ENCODE data around the gene IMP4.
A peak's percentile ranks its signal among the peaks of the same experiment; 100 is the strongest.

Gene IMP4

GRCh38 chr2:130342533-130343275 is at the start of gene IMP4:
IMP4 (plus strand) TSS chr2:130342897; CDS start chr2:130342933, 36 bp downstream.
- TF ChIP-seq, protein P1, sequence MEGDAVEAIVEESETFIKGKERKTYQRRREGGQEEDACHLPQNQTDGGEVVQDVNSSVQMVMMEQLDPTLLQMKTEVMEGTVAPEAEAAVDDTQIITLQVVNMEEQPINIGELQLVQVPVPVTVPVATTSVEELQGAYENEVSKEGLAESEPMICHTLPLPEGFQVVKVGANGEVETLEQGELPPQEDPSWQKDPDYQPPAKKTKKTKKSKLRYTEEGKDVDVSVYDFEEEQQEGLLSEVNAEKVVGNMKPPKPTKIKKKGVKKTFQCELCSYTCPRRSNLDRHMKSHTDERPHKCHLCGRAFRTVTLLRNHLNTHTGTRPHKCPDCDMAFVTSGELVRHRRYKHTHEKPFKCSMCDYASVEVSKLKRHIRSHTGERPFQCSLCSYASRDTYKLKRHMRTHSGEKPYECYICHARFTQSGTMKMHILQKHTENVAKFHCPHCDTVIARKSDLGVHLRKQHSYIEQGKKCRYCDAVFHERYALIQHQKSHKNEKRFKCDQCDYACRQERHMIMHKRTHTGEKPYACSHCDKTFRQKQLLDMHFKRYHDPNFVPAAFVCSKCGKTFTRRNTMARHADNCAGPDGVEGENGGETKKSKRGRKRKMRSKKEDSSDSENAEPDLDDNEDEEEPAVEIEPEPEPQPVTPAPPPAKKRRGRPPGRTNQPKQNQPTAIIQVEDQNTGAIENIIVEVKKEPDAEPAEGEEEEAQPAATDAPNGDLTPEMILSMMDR (IDR thresholded peaks at IDR 0.05) = peak; percentile 36; the same call in 1 of the 2 replicates

DNA sequence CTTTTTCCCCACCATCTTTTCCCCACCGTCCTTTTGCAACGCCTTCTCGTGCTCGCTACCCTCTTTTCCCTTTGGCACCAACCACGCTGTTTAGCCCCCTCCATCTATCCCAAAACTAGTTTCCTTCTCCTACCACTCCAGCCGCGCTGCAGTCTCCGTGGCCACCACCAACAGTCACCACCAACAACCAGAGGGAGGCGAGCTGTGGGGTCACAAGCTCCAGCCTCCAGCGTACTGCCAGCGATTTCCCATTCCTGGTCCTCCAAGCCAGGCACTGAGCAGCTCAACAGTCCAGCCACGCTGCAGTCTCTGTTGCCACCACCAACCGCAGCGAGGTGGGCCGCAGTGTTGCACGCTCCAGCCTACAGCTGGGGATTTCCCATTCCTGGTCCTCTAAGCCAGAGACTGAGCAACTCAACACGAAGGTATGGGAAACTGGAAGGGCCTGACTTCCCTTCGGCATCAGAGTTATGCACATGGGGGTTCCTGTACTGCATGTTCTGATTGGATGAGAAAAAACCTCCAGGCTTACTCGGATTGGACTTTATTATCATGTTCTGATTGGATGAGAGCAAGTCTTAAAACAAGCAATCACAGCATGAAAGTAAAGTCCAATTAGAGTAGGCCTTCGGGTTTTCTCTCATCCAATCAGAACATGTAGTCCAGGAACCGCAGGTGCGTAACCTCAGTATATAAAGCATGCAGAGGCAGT is 42.3 kb upstream of the IMP4 start:
- TF ChIP-seq, protein P1 (IDR thresholded peaks at IDR 0.05) = no peak

DNA sequence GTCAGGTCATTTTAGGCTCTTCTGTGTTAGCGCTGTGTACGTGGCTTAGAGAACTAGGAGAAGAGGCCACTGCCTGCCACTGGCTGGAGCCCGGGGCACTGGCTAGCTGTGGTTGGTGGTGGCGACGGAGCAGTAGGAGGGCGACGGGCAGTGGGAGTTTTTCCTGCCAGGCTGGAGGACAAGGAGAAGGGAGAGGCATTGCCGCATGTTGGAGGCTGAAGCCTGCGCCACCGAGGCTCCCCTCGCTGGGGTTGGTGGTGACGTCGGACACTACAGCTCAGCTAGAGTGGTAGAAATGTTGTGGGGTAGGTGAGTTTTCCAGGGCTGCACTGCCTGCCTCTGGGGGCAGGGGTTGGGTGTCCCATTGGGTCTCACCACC is 41.7 kb upstream of the IMP4 start:
- TF ChIP-seq, protein P1 (IDR thresholded peaks at IDR 0.05) = no peak

- TF ChIP-seq, protein P1 (IDR thresholded peaks at IDR 0.05) = no peak
Measured at GRCh38 chr2:130302164-130302886, 40.4 kb upstream of the IMP4 start.

DNA sequence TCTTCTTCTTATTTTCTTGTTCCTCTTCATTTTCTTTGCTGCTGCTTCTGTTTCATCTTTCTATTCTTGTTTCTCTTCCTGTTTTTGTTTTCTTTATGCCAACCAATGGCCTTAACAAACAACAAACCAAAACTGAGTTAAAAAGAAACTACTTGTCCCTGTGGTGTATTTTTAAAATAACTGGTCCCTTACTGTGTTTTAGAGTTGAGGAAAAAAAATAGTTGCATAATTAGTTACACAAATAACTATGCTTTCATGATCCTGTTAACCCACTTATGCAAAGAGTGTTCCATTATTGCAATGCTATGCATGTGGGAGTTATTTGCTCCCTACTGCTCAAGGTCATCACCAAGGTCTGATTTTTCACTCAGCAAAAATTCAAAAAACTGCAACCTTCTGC is 39.5 kb upstream of the IMP4 start:
- TF ChIP-seq, protein P1 (IDR thresholded peaks at IDR 0.05) = no peak

- TF ChIP-seq, protein P1 (IDR thresholded peaks at IDR 0.05) = no peak
Measured at GRCh38 chr2:130304726-130305125, 38.0 kb upstream of the IMP4 start.

DNA sequence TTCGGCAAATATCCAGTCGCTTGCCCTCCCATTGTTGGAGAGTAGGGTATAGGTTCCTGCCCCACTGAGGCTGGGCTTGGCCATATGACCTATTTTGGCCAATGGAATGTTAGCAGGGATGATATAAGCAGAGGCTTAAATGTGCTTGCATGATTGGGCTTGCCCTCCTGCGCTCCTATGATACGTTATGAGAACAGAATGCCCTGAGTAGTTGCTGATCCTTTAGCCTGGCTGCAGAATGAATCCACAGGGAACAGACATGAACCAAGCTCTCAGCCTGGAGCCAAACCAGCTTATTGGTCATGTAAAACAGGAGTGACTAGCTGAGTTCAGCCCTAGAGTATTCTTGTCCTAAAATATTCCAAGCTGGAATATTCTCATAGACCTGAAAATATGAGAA is 34.8 kb upstream of the IMP4 start:
- TF ChIP-seq, protein P1 (IDR thresholded peaks at IDR 0.05) = no peak
